Endodermal cell (in vitro differentiated cells): ENCODE data around the gene AGPAT3. TPM values are rescaled to one million over a fixed set of nuclear protein-coding genes. Genes with fewer than 3 reads are reported as not detected.

Experiments used
- DNase-seq: peaks from one replicate; pipeline ENCODE4 v3.0.0-alpha.2; 2017
- H3K27ac ChIP-seq: 2 replicates; pipeline ENCODE4 v1.5.1; 2013; ENCODE audit warnings: mild to moderate bottlenecking, low read depth, low read length, moderate library complexity
- H3K27me3 ChIP-seq: 2 replicates; pipeline ENCODE4 v1.6.1; 2013; ENCODE audit warnings: mild to moderate bottlenecking, low read length, moderate library complexity; ENCODE audit not compliant: insufficient read depth, control insufficient read depth, poor library complexity, severe bottlenecking
- H3K36me3 ChIP-seq: 2 replicates; pipeline ENCODE4 v1.7.0; 2013; ENCODE audit warnings: mild to moderate bottlenecking, low read length, moderate library complexity; ENCODE audit not compliant: control insufficient read depth, insufficient read depth
- H3K4me1 ChIP-seq: one replicate; pipeline ENCODE4 v1.7.0; 2013; ENCODE audit warnings: low read length; ENCODE audit not compliant: control insufficient read depth, insufficient read depth
- H3K4me3 ChIP-seq: 2 replicates; pipeline ENCODE4 v1.5.1; 2013; ENCODE audit warnings: mild to moderate bottlenecking, low read length, moderate library complexity
- H3K9ac ChIP-seq: 2 replicates; pipeline ENCODE4 v1.6.1; 2013; ENCODE audit warnings: mild to moderate bottlenecking, low read length, moderate library complexity; ENCODE audit not compliant: poor library complexity, severe bottlenecking; ENCODE audit errors: extremely low read depth
- H3K9me3 ChIP-seq: 2 replicates; pipeline ENCODE4 v1.6.1; 2013; ENCODE audit warnings: mild to moderate bottlenecking, low read length, moderate library complexity; ENCODE audit not compliant: control insufficient read depth
- H3K27ac Mint-ChIP-seq: 2 replicates; pipeline ENCODE4 v1.8.0; 2020; ENCODE audit warnings: mixed read lengths
- H3K27me3 Mint-ChIP-seq: 2 replicates; pipeline ENCODE4 v1.8.0; 2021; ENCODE audit warnings: mild to moderate bottlenecking, mixed read lengths; ENCODE audit not compliant: insufficient read depth
- H3K36me3 Mint-ChIP-seq: 2 replicates; pipeline ENCODE4 v1.8.0; 2020; ENCODE audit warnings: low read depth, mixed read lengths
- H3K4me1 Mint-ChIP-seq: 2 replicates; pipeline ENCODE4 v1.8.0; 2020; ENCODE audit warnings: mixed read lengths
- H3K4me3 Mint-ChIP-seq: 2 replicates; pipeline ENCODE4 v1.8.0; 2020; ENCODE audit warnings: mild to moderate bottlenecking, moderate library complexity, mixed read lengths
- H3K9me3 Mint-ChIP-seq: 2 replicates; pipeline ENCODE4 v1.8.0; 2020; ENCODE audit warnings: mild to moderate bottlenecking, mixed read lengths
- WGBS, 2 experiments: methylation state at CpG; one replicate each; pipeline versions ENCODE4 v1.1.5 to v1.1.7; 2013; ENCODE audit warnings: missing lambda C conversion rate in 2 of 2, mixed read lengths in 1 of 2; ENCODE audit not compliant: insufficient coverage in 1 of 2, insufficient read length in 1 of 2; 5-methylcytosine and 5-hydroxymethylcytosine counted together
- total RNA-seq, 2 donors: library from RNA; stranded (reverse); fragmentation: NEBNext Ultra II Directional in 1 of 2; extraction: Animal tissue kit (Norgen Biotek cat#: 25700) in 1 of 2; gene quantifications; 2 replicates in 1 of 2; 3 replicates in 1 of 2; pipeline ENCODE4 v1.2.1, GENCODE V29; 2021
- TF ChIP-seq, protein P1 (sequence below): fragments of 200-600 bp; sonication (generic); conservative IDR thresholded peaks from 2 replicates; pipeline ENCODE4 v1.5.0; 2021; ENCODE audit warnings: antibody characterized with exemption, mild to moderate bottlenecking

The AGPAT3 gene
- total RNA-seq, 2 donors from 2014 or later, result 44.0 to 74.4 TPM

DNA sequence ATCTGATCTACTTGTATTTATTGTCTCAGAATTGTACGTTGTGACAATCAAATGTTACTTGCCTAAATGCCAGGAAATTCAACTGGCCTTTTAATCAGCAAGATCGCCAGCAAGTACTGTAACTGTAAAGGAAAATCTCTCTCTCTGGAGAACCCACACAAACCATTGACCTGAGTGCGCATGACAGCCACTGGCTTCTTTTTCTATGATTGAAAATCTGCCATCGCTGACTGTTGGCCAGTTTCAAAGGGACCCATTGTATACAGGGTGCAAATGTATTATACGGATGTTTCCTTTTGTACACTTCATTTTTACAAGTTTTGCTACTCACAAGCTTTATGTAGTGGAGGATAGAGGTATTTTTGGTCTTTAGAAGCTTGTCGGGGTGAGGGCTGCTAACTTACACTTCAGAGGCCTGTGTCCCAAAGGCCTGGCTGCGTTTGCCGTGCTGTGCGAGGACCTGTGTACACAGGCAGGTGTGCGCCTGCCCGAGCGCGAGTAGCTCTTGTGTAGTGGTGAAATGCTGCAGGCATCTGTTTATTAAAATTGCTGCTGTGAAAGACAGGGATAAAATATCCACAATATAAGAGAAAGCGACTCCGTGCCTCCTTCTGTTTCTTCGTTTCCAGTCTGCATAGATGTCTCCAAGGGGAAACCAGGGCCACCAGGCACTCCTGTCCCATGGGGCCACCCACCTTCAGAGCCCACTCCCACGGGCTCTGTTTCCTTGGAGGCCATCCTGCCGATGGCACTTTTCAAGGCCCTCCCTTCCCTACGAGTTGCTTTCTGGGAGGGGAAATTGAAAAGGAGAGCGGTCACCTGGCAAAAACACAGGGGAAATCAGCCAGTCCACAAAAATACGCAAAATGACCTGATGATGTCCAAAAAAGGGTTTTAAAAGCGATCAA, 121.8 kb downstream of the AGPAT3 start:
- Histone ChIP-seq H3K4me1 (no peaks in the 10 kb centered on the region), H3K27me3 (no peaks in the 10 kb centered on the region), H3K9ac (no peak overlapping the region), H3K4me3 (no peak overlapping the region), H3K9me3 (no peaks in the 10 kb centered on the region), H3K36me3 (no peaks in the 10 kb centered on the region), H3K27ac (no peak overlapping the region)
- no peaks in the 10 kb centered on the region for H3K27me3 Mint-ChIP-seq
- WGBS, 2 experiments, result 93 to 97% methylated on average over 12 to 22 of the region's 22 CpGs
- peaks cover 4% of the 10 kb centered on the region for H3K4me1 Mint-ChIP-seq
- no peak overlapping the region for H3K4me3 Mint-ChIP-seq
- peaks cover 2% of the 10 kb centered on the region for H3K36me3 Mint-ChIP-seq
- H3K27ac Mint-ChIP-seq, result no peak overlapping the region
- no peak for DNase-seq
- no peaks in the 10 kb centered on the region for H3K9me3 Mint-ChIP-seq
- TF ChIP-seq, protein P1, sequence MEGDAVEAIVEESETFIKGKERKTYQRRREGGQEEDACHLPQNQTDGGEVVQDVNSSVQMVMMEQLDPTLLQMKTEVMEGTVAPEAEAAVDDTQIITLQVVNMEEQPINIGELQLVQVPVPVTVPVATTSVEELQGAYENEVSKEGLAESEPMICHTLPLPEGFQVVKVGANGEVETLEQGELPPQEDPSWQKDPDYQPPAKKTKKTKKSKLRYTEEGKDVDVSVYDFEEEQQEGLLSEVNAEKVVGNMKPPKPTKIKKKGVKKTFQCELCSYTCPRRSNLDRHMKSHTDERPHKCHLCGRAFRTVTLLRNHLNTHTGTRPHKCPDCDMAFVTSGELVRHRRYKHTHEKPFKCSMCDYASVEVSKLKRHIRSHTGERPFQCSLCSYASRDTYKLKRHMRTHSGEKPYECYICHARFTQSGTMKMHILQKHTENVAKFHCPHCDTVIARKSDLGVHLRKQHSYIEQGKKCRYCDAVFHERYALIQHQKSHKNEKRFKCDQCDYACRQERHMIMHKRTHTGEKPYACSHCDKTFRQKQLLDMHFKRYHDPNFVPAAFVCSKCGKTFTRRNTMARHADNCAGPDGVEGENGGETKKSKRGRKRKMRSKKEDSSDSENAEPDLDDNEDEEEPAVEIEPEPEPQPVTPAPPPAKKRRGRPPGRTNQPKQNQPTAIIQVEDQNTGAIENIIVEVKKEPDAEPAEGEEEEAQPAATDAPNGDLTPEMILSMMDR, result no peak

DNA sequence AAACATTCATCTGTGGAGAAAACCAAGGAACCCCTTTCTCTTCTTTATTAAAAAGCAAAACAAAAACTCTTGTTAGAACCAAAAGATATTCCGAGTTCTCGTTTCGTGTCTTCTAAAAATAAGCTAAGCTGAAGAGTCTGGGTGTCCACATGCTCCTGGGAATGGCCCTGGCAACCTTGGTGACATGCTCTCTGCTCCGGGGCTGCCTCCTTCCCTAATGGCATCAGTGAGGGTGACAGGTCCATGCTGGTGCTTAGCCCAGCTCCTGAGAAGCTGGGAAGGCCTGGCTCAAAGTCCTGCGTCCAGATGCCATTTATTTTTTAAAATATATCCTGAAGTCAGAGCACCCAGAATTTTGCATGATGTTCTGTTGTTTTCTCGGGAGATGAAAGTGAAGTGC, 122.5 kb downstream of the AGPAT3 start:
- no peak overlapping the region for H3K27ac Mint-ChIP-seq
- TF ChIP-seq, protein P1, result no peak
- peaks cover 2% of the 10 kb centered on the region for H3K36me3 Mint-ChIP-seq
- Histone ChIP-seq H3K9me3 (no peaks in the 10 kb centered on the region), H3K27me3 (no peaks in the 10 kb centered on the region), H3K4me1 (no peaks in the 10 kb centered on the region), H3K4me3 (no peak overlapping the region), H3K9ac (no peak overlapping the region), H3K27ac (no peak overlapping the region), H3K36me3 (no peaks in the 10 kb centered on the region)
- peaks cover 4% of the 10 kb centered on the region for H3K4me1 Mint-ChIP-seq
- no peaks in the 10 kb centered on the region for H3K27me3 Mint-ChIP-seq
- no peak overlapping the region for H3K4me3 Mint-ChIP-seq
- 92% methylated on average over 6 of the region's 6 CpGs for WGBS, 2 experiments
- DNase-seq, result no peak
- H3K9me3 Mint-ChIP-seq, result no peaks in the 10 kb centered on the region

DNA sequence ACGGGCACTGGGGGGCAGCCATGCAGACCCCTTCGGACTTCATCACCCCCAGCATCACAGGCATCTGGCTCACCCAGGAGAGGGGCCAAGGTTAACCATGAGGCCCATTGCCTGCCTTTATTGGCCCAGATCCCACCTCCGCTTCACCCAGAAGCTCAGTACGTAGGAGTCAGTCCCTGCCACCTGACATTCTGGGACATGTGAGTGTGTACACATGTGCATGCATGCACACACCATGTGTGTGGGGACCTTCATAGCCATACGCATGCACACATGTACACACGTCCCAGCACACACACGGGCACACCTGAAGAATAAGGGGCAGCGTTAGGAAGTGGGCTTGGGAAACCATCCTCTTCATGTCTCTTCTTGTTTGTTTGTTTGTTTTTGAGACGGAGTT, 123.0 kb downstream of the AGPAT3 start:
- Histone ChIP-seq H3K9ac (no peak overlapping the region), H3K27ac (no peak overlapping the region), H3K36me3 (no peaks in the 10 kb centered on the region), H3K4me1 (no peaks in the 10 kb centered on the region), H3K4me3 (no peak overlapping the region), H3K27me3 (no peaks in the 10 kb centered on the region), H3K9me3 (no peaks in the 10 kb centered on the region)
- Mint-ChIP-seq H3K36me3 (peaks cover 2% of the 10 kb centered on the region), H3K27me3 (no peaks in the 10 kb centered on the region), H3K9me3 (no peaks in the 10 kb centered on the region), H3K4me1 (peaks cover 4% of the 10 kb centered on the region), H3K4me3 (no peak overlapping the region), H3K27ac (no peak overlapping the region)
- no peak for DNase-seq
- TF ChIP-seq, protein P1, result no peak
- 94 to 95% methylated on average over 7 to 9 of the region's 9 CpGs for WGBS, 2 experiments
